ENCODE data around the gene GRIP1.

Gene GRIP1

GRCh38 chr12:66694666-66695613, 16.1 kb upstream of the GRIP1 start:
- DNase-seq = no peak
- in situ Hi-C loops (cut with MboI; ENCODE audit: low pct_unique_long_range_greater_than_20kb, low sequenced_read_pairs) = no loop called here

GRCh38 chr12:66693901-66694513, 15.1 kb upstream of the GRIP1 start:
- DNase-seq = peak; percentile 73
- in situ Hi-C loops (cut with MboI; ENCODE audit: low pct_unique_long_range_greater_than_20kb, low sequenced_read_pairs) = no loop called here

GRCh38 chr12:66692986-66693385, 14.1 kb upstream of the GRIP1 start:
- in situ Hi-C loops (cut with MboI; ENCODE audit: low pct_unique_long_range_greater_than_20kb, low sequenced_read_pairs) = no loop called here
- DNase-seq = no peak

- peak; percentile 5 for DNase-seq
- in situ Hi-C loops (cut with MboI; ENCODE audit: low pct_unique_long_range_greater_than_20kb, low sequenced_read_pairs) = no loop called here
These were observed 13.3 kb upstream of the GRIP1 start for GRCh38 chr12:66692170-66692569.

GRCh38 chr12:66688846-66689439, 10.1 kb upstream of the GRIP1 start:
- peak; percentile 23 for DNase-seq
- in situ Hi-C loops (cut with MboI; ENCODE audit: low pct_unique_long_range_greater_than_20kb, low sequenced_read_pairs) = no loop called here

- DNase-seq = no peak
- in situ Hi-C loops (cut with MboI; ENCODE audit: low pct_unique_long_range_greater_than_20kb, low sequenced_read_pairs) = no loop called here
These were observed 5.3 kb upstream of the GRIP1 start for GRCh38 chr12:66684222-66684621.

- in situ Hi-C loops (cut with MboI; ENCODE audit: low pct_unique_long_range_greater_than_20kb, low sequenced_read_pairs) = no loop called here
- no peak for DNase-seq
These were observed 4.9 kb upstream of the GRIP1 start for GRCh38 chr12:66683822-66684221.

- DNase-seq = no peak
- in situ Hi-C loops (cut with MboI; ENCODE audit: low pct_unique_long_range_greater_than_20kb, low sequenced_read_pairs) = no loop called here
These were observed 4.2 kb upstream of the GRIP1 start for GRCh38 chr12:66683073-66683472.

- DNase-seq = no peak
- in situ Hi-C loops (cut with MboI; ENCODE audit: low pct_unique_long_range_greater_than_20kb, low sequenced_read_pairs) = no loop called here
These were observed 697 bp upstream of the GRIP1 start for GRCh38 chr12:66679461-66680084.

- in situ Hi-C loops (cut with MboI; ENCODE audit: low pct_unique_long_range_greater_than_20kb, low sequenced_read_pairs) = no loop called here
- DNase-seq = no peak
These were observed 2.6 kb downstream of the GRIP1 start for GRCh38 chr12:66676241-66676640.

GRCh38 chr12:66674495-66675122, 4.3 kb downstream of the GRIP1 start:
- in situ Hi-C loops (cut with MboI; ENCODE audit: low pct_unique_long_range_greater_than_20kb, low sequenced_read_pairs) = no loop called here
- DNase-seq = no peak

- in situ Hi-C loops (cut with MboI; ENCODE audit: low pct_unique_long_range_greater_than_20kb, low sequenced_read_pairs) = no loop called here
- DNase-seq = no peak
These were observed 9.3 kb downstream of the GRIP1 start for GRCh38 chr12:66669541-66669940.

- no peak for DNase-seq
- in situ Hi-C loops (cut with MboI; ENCODE audit: low pct_unique_long_range_greater_than_20kb, low sequenced_read_pairs) = no loop called here
These were observed 10.6 kb downstream of the GRIP1 start for GRCh38 chr12:66668311-66668710.

GRCh38 chr12:66667906-66668305, 11.0 kb downstream of the GRIP1 start:
- in situ Hi-C loops (cut with MboI; ENCODE audit: low pct_unique_long_range_greater_than_20kb, low sequenced_read_pairs) = no loop called here
- DNase-seq = no peak

GRCh38 chr12:66666481-66666880, 12.4 kb downstream of the GRIP1 start:
- no peak for DNase-seq

GRCh38 chr12:66665435-66665985, 13.4 kb downstream of the GRIP1 start:
- in situ Hi-C loops (cut with MboI; ENCODE audit: low pct_unique_long_range_greater_than_20kb, low sequenced_read_pairs) = no loop called here
- DNase-seq = no peak

More at GRCh38 chr12:66666481-66666880, 12.4 kb downstream of the GRIP1 start:
- in situ Hi-C loops (cut with MboI; ENCODE audit: low pct_unique_long_range_greater_than_20kb, low sequenced_read_pairs) = no loop called here

- in situ Hi-C loops (cut with MboI; ENCODE audit: low pct_unique_long_range_greater_than_20kb, low sequenced_read_pairs) = no loop called here
- DNase-seq = no peak
These were observed 14.8 kb downstream of the GRIP1 start for GRCh38 chr12:66664076-66664475.

GRCh38 chr12:66663611-66664010, 15.3 kb downstream of the GRIP1 start:
- in situ Hi-C loops (cut with MboI; ENCODE audit: low pct_unique_long_range_greater_than_20kb, low sequenced_read_pairs) = no loop called here
- DNase-seq = no peak

- DNase-seq = no peak
- in situ Hi-C loops (cut with MboI; ENCODE audit: low pct_unique_long_range_greater_than_20kb, low sequenced_read_pairs) = no loop called here
These were observed 16.1 kb downstream of the GRIP1 start for GRCh38 chr12:66662729-66663128.

All from KBM-7 (cell line).